Coronary artery (tissue), 2 donors: Measurements from ENCODE around the gene TBC1D2.
"Not testable (repeated sequence)": the region's sequence is repeated elsewhere in the genome, so short reads cannot be mapped to it uniquely, and the experiment has no call there.

Experiments used
- DNase-seq: peaks from one replicate; pipeline ENCODE4 v3.0.0-alpha.2; 2017; ENCODE audit warnings: low spot score
- H3K27ac ChIP-seq, 2 donors: fragments of 200-600 bp; sonication (generic); one replicate each; pipeline ENCODE4 v1.5.1; 2016 to 2019
- H3K4me3 ChIP-seq: fragments of 200-600 bp; sonication (generic); 2 replicates; pipeline ENCODE4 v1.5.1; 2016; ENCODE audit warnings: mild to moderate bottlenecking, moderate library complexity
- TF ChIP-seq, protein P1 (sequence below): fragments of 200-600 bp; sonication (generic); IDR thresholded peaks from one replicate; pipeline ENCODE4 v1.5.1; 2019; ENCODE audit warnings: antibody characterized with exemption

TBC1D2 gene

GRCh38 chr9:98272083-98272482, 16.6 kb upstream of the TBC1D2 start:
- DNase-seq, result no peak
- Histone ChIP-seq H3K4me3 (no peak overlapping the region), H3K27ac (no peak overlapping the region)
- TF ChIP-seq, protein P1, sequence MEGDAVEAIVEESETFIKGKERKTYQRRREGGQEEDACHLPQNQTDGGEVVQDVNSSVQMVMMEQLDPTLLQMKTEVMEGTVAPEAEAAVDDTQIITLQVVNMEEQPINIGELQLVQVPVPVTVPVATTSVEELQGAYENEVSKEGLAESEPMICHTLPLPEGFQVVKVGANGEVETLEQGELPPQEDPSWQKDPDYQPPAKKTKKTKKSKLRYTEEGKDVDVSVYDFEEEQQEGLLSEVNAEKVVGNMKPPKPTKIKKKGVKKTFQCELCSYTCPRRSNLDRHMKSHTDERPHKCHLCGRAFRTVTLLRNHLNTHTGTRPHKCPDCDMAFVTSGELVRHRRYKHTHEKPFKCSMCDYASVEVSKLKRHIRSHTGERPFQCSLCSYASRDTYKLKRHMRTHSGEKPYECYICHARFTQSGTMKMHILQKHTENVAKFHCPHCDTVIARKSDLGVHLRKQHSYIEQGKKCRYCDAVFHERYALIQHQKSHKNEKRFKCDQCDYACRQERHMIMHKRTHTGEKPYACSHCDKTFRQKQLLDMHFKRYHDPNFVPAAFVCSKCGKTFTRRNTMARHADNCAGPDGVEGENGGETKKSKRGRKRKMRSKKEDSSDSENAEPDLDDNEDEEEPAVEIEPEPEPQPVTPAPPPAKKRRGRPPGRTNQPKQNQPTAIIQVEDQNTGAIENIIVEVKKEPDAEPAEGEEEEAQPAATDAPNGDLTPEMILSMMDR, result no peak

GRCh38 chr9:98271479-98271878, 16.0 kb upstream of the TBC1D2 start:
- TF ChIP-seq, protein P1, result no peak
- no peak for DNase-seq
- Histone ChIP-seq H3K27ac (no peak overlapping the region), H3K4me3 (no peak overlapping the region)

- H3K4me3 ChIP-seq, H3K27ac ChIP-seq, DNase-seq: not testable (repeated sequence)
Observed at GRCh38 chr9:98270284-98270683, 14.8 kb upstream of the TBC1D2 start.

DNA sequence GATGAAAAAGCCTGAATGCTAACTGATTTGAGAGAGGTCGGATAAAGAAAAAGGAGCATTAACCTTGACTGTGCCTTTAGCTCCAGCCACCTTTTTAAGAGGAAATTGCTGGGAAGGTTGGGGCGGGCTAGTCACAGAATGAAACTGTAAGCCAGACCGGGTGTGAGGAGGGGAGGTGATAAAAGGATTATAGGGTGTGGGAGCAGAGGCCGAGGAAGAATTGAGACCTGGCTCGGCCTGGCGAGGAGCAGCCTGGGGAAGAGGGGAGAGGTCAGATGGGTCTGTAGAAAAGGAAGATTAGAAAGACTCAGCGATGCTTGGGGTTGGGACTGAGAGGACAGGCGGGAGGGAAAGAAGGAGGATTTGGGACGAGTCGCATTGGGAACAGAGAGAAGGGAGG, 14.2 kb upstream of the TBC1D2 start:
- H3K4me3 ChIP-seq, H3K27ac ChIP-seq, DNase-seq: not testable (repeated sequence)

DNA sequence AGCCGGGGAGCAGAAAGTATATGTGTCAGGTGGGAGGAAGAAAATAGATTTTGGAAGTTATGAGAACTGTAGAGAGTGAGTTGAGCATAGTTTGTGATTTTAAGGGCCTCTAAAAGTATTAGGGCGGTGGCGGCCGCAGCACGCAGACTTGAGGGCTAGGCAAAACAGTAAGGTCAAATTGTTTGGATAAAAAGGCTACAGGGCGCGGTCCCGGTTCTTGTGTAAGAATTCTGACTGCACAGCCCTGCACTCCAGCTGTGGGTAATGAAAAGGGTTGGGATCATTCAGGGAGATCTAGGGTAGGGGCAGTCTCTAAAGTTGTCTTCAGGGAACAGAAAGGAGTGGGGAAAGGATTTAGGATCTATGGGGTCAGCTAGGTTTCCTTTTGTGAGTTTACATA, 12.1 kb upstream of the TBC1D2 start:
- not testable (repeated sequence) for H3K27ac ChIP-seq, H3K4me3 ChIP-seq, DNase-seq

GRCh38 chr9:98264516-98264915, 9.1 kb upstream of the TBC1D2 start:
- TF ChIP-seq, protein P1, result no peak
- Histone ChIP-seq H3K27ac (no peak overlapping the region), H3K4me3 (no peak overlapping the region)
- no peak for DNase-seq

GRCh38 chr9:98263482-98264357, 8.3 kb upstream of the TBC1D2 start:
- TF ChIP-seq, protein P1, result peak; percentile 70
- Histone ChIP-seq H3K4me3 (no peak overlapping the region), H3K27ac (no peak overlapping the region)
- DNase-seq, result no peak

DNA sequence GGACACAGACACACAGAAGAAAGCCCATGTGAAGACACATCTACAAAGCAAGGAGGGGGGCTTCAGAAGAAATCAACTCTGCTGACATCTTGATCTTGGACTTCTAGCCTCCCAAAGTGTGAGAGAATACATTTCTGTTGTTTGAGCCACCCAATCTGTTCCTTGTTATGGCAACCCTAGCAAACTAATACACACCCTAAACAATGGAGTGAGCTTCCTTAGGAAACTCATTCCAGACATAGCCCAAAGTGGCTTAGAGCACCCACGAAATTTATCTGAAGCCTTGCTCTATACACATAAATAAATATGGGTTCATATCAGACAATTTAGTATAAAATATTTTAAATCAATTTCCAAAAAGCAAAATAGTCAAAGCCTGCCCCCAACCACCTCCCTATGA, 7.6 kb upstream of the TBC1D2 start:
- no peak overlapping the region for H3K27ac ChIP-seq
- no peak for DNase-seq
- no peak overlapping the region for H3K4me3 ChIP-seq
- TF ChIP-seq, protein P1, result no peak
